ENCODE results near the gene THSD4.
A peak's percentile ranks its signal among the peaks of the same experiment; 100 is the strongest.

THSD4 gene

GRCh38 chr15:71612397-71612722 is 497.1 kb downstream of the THSD4 start:
- TF ChIP-seq CTCF (conservative IDR thresholded peaks at IDR 0.05; ENCODE audit: control insufficient read depth, insufficient read depth, low read depth, low read length) = no peak
- H3K4me3 ChIP-seq (ENCODE audit: control insufficient read depth, low read depth, low read length) = no peak overlapping the region

GRCh38 chr15:71612869-71613268 is 497.6 kb downstream of the THSD4 start:
- H3K4me3 ChIP-seq (ENCODE audit: control insufficient read depth, low read depth, low read length) = no peak overlapping the region
- TF ChIP-seq CTCF (conservative IDR thresholded peaks at IDR 0.05; ENCODE audit: control insufficient read depth, insufficient read depth, low read depth, low read length) = no peak
- DNase-seq (ENCODE audit: low read depth) = no peak

More at GRCh38 chr15:71612397-71612722, 497.1 kb downstream of the THSD4 start:
- no peak for DNase-seq (ENCODE audit: low read depth)

GRCh38 chr15:71623111-71623510 is 507.8 kb downstream of the THSD4 start:
- no peak for DNase-seq (ENCODE audit: low read depth)
- H3K4me3 ChIP-seq (ENCODE audit: control insufficient read depth, low read depth, low read length) = no peak overlapping the region
- TF ChIP-seq CTCF (conservative IDR thresholded peaks at IDR 0.05; ENCODE audit: control insufficient read depth, insufficient read depth, low read depth, low read length) = no peak

- TF ChIP-seq CTCF (conservative IDR thresholded peaks at IDR 0.05; ENCODE audit: control insufficient read depth, insufficient read depth, low read depth, low read length) = no peak
- no peak for DNase-seq (ENCODE audit: low read depth)
- H3K4me3 ChIP-seq (ENCODE audit: control insufficient read depth, low read depth, low read length) = no peak overlapping the region
Measured at GRCh38 chr15:71626596-71627088, 511.4 kb downstream of the THSD4 start.

- DNase-seq (ENCODE audit: low read depth) = no peak
- no peak overlapping the region for H3K4me3 ChIP-seq (ENCODE audit: control insufficient read depth, low read depth, low read length)
- no peak for TF ChIP-seq CTCF (conservative IDR thresholded peaks at IDR 0.05; ENCODE audit: control insufficient read depth, insufficient read depth, low read depth, low read length)
Measured at GRCh38 chr15:71627188-71627587, 511.9 kb downstream of the THSD4 start.

GRCh38 chr15:71627604-71628003 is 512.3 kb downstream of the THSD4 start:
- TF ChIP-seq CTCF (conservative IDR thresholded peaks at IDR 0.05; ENCODE audit: control insufficient read depth, insufficient read depth, low read depth, low read length) = no peak
- DNase-seq (ENCODE audit: low read depth) = peak; percentile 7
- no peak overlapping the region for H3K4me3 ChIP-seq (ENCODE audit: control insufficient read depth, low read depth, low read length)
